H1 (cell line): Measurements from ENCODE around the gene SMIM8. TPM values are rescaled to one million over a fixed set of nuclear protein-coding genes. Genes with fewer than 3 reads are reported as not detected.

ENCODE experiments used
- CTCF ChIA-PET: fragments of 300-600 bp; sonication (Branson Sonifier 250); formaldehyde crosslinking; loops from one replicate; lab custom pipeline; 2021; ENCODE audit not compliant: partially characterized antibody; lab: Charles Lee
- POLR2A ChIA-PET: fragments of 300-600 bp; sonication (Branson Sonifier 250); formaldehyde crosslinking; loops from one replicate; lab custom pipeline; 2021; ENCODE audit warnings: inconsistent platforms; ENCODE audit not compliant: partially characterized antibody; lab: Charles Lee
- DNase-seq, 2 experiments: peaks; one replicate each; pipeline versions ENCODE4 v3.0.0 to v3.0.0-alpha.2; 2010 to 2022; ENCODE audit warnings: low spot score in 2 of 2, low read depth in 1 of 2, mixed read lengths in 1 of 2
- FAIRE-seq: peaks from 2 replicates; lab custom pipeline; 2011; peaks lifted over from hg19 to GRCh38; lab: Jason Lieb, UNC
- H2AFZ ChIP-seq: 2 replicates; pipeline ENCODE4 v1.8.1; 2012; ENCODE audit warnings: low read length, inconsistent platforms
- H2AK5ac ChIP-seq: 2 replicates; pipeline ENCODE4 v1.6.1; 2013; ENCODE audit warnings: low read depth, low read length
- H2BK120ac ChIP-seq: replicated peaks from 2 replicates; pipeline ENCODE3; 2013; ENCODE audit warnings: low read depth, low read length, inconsistent platforms
- H2BK12ac ChIP-seq: 2 replicates; pipeline ENCODE4 v1.6.1; 2013; ENCODE audit warnings: low read depth, low read length
- H2BK15ac ChIP-seq: 2 replicates; pipeline ENCODE4 v1.6.1; 2013; ENCODE audit warnings: low read length
- H2BK20ac ChIP-seq: 2 replicates; pipeline ENCODE4 v1.6.1; 2013; ENCODE audit warnings: low read length
- H2BK5ac ChIP-seq: 2 replicates; pipeline ENCODE4 v1.6.1; 2013; ENCODE audit warnings: low read depth, low read length
- H3K14ac ChIP-seq: 2 replicates; pipeline ENCODE4 v1.6.1; 2013; ENCODE audit warnings: inconsistent platforms; ENCODE audit not compliant: insufficient read length
- H3K18ac ChIP-seq: 2 replicates; pipeline ENCODE4 v1.6.1; 2013; ENCODE audit warnings: low read length; ENCODE audit errors: extremely low read depth
- H3K23ac ChIP-seq: 2 replicates; pipeline ENCODE4 v1.6.1; 2013; ENCODE audit warnings: inconsistent platforms; ENCODE audit not compliant: insufficient read length
- H3K23me2 ChIP-seq: 2 replicates; pipeline ENCODE4 v1.6.1; 2013; ENCODE audit warnings: low read depth, low read length
- H3K27ac ChIP-seq: 2 replicates; pipeline ENCODE4 v1.6.1; 2011; ENCODE audit warnings: low read depth, low read length, inconsistent platforms
- H3K27me3 ChIP-seq, 4 experiments: replicated peaks in 1 of 4; 1 replicate in 1 of 4; 2 replicates in 3 of 4; pipeline versions ENCODE4 v1.6.1 to v1.8.1; 2011 to 2013; ENCODE audit warnings: low read length in 3 of 4, mild to moderate bottlenecking in 3 of 4, inconsistent platforms in 2 of 4, mixed read lengths in 2 of 4, moderate library complexity in 1 of 4; ENCODE audit not compliant: control insufficient read depth in 3 of 4, insufficient read depth in 3 of 4; ENCODE audit errors: extremely low read depth in 1 of 4
- H3K36me3 ChIP-seq, 4 experiments: 2 replicates each; pipeline versions ENCODE4 v1.6.1 to v1.8.1; 2011 to 2013; ENCODE audit warnings: mild to moderate bottlenecking in 4 of 4, low read length in 3 of 4, moderate library complexity in 2 of 4, control low read depth in 1 of 4, inconsistent platforms in 1 of 4; ENCODE audit not compliant: insufficient read depth in 4 of 4, control insufficient read depth in 2 of 4
- H3K4ac ChIP-seq: replicated peaks from 2 replicates; pipeline ENCODE3; 2013; ENCODE audit warnings: low read length, low read depth, mixed read lengths, inconsistent platforms; ENCODE audit not compliant: insufficient read length
- H3K4me1 ChIP-seq, 4 experiments: replicated peaks in 1 of 4; 1 replicate in 1 of 4; 2 replicates in 3 of 4; pipeline versions ENCODE4 v1.6.1 to v1.8.1; 2011 to 2013; ENCODE audit warnings: low read length in 3 of 4, inconsistent platforms in 2 of 4, mixed read lengths in 1 of 4; ENCODE audit not compliant: insufficient read depth in 4 of 4, control insufficient read depth in 3 of 4
- H3K4me2 ChIP-seq, 2 experiments: 2 replicates each; pipeline versions ENCODE4 v1.6.1 to v1.8.1; 2011 to 2013; ENCODE audit warnings: low read depth in 2 of 2, low read length in 2 of 2, control low read depth in 1 of 2, inconsistent platforms in 1 of 2, mild to moderate bottlenecking in 1 of 2; ENCODE audit not compliant: insufficient read depth in 1 of 2
- H3K4me3 ChIP-seq, 4 experiments: fragments of 200-600, 300-600 bp in 1 of 4; sonication (generic), shearing (Covaris generic), sonication (Bioruptor Twin) in 1 of 4; 2 replicates each; pipeline versions ENCODE4 v1.5.1 to v1.8.1; 2011 to 2016; ENCODE audit warnings: low read length in 4 of 4, low read depth in 3 of 4, control low read depth in 2 of 4, inconsistent platforms in 2 of 4, mild to moderate bottlenecking in 2 of 4, mixed read lengths in 1 of 4, moderate library complexity in 1 of 4; ENCODE audit not compliant: insufficient read depth in 2 of 4; ENCODE audit errors: extremely low read depth in 1 of 4
- H3K56ac ChIP-seq: replicated peaks from 2 replicates; pipeline ENCODE3; 2013; ENCODE audit warnings: low read depth, mild to moderate bottlenecking, mixed read lengths, low read length, inconsistent platforms; ENCODE audit not compliant: insufficient read length
- H3K79me1 ChIP-seq: 2 replicates; pipeline ENCODE4 v1.6.1; 2013; ENCODE audit warnings: low read depth, low read length, control low read depth
- H3K79me2 ChIP-seq, 2 experiments: 2 replicates each; pipeline versions ENCODE4 v1.6.1 to v1.8.1; 2012 to 2013; ENCODE audit warnings: low read length in 2 of 2, mild to moderate bottlenecking in 2 of 2, inconsistent platforms in 1 of 2; ENCODE audit not compliant: insufficient read depth in 2 of 2, control insufficient read depth in 1 of 2
- H3K9ac ChIP-seq, 4 experiments: replicated peaks in 1 of 4; 1 replicate in 1 of 4; 2 replicates in 3 of 4; pipeline versions ENCODE4 v1.6.1 to v1.8.1; 2011 to 2013; ENCODE audit warnings: low read depth in 3 of 4, low read length in 3 of 4, control low read depth in 2 of 4, mild to moderate bottlenecking in 2 of 4, moderate library complexity in 2 of 4, inconsistent platforms in 1 of 4; ENCODE audit errors: extremely low read depth in 1 of 4
- H3K9me3 ChIP-seq, 2 experiments: 2 replicates each; pipeline versions ENCODE4 v1.6.1 to v1.8.1; 2012 to 2013; ENCODE audit warnings: mild to moderate bottlenecking in 2 of 2, moderate library complexity in 2 of 2, control low read depth in 1 of 2, inconsistent platforms in 1 of 2, low read depth in 1 of 2, low read length in 1 of 2, mixed read lengths in 1 of 2; ENCODE audit not compliant: insufficient read depth in 2 of 2
- H4K20me1 ChIP-seq, 2 experiments: replicated peaks in 1 of 2; 2 replicates each; pipeline versions ENCODE3 to v1.8.1; 2011 to 2013; ENCODE audit warnings: inconsistent platforms in 2 of 2, low read length in 2 of 2, mild to moderate bottlenecking in 1 of 2; ENCODE audit not compliant: insufficient read depth in 2 of 2, control insufficient read depth in 1 of 2
- H4K5ac ChIP-seq: 2 replicates; pipeline ENCODE4 v1.6.1; 2013; ENCODE audit warnings: low read length, low read depth, mixed read lengths, inconsistent platforms; ENCODE audit not compliant: insufficient read length
- H4K8ac ChIP-seq: 2 replicates; pipeline ENCODE4 v1.8.0; 2013; ENCODE audit warnings: mild to moderate bottlenecking, moderate library complexity, low read length, inconsistent platforms; ENCODE audit not compliant: insufficient read depth; ENCODE audit errors: extremely low read depth
- H4K91ac ChIP-seq: replicated peaks from 2 replicates; pipeline ENCODE3; 2013; ENCODE audit warnings: low read length, mixed read lengths, inconsistent platforms; ENCODE audit not compliant: insufficient read length
- CEBPB ChIP-seq: IDR thresholded peaks from 2 replicates; pipeline ENCODE4 v1.6.1; 2012; ENCODE audit warnings: low read depth, low read length
- EP300 ChIP-seq, 2 experiments: IDR thresholded peaks; 1 replicate in 1 of 2; 2 replicates in 1 of 2; pipeline ENCODE4 v1.6.1; 2011 to 2012; ENCODE audit warnings: low read depth in 2 of 2, low read length in 2 of 2, mild to moderate bottlenecking in 2 of 2, borderline replicate concordance in 1 of 2, inconsistent platforms in 1 of 2, moderate library complexity in 1 of 2
- JUN ChIP-seq: IDR thresholded peaks from 2 replicates; pipeline ENCODE4 v1.6.1; 2011; ENCODE audit warnings: low read depth, mild to moderate bottlenecking, improper control_type of control experiment, low read length
- POU5F1 ChIP-seq: IDR thresholded peaks from 2 replicates; pipeline ENCODE4 v1.6.1; 2011; ENCODE audit warnings: low read depth, mild to moderate bottlenecking, low read length, moderate library complexity
- SIN3A ChIP-seq, 2 experiments: IDR thresholded peaks in 1 of 2; conservative IDR thresholded peaks in 1 of 2; 2 replicates each; pipeline ENCODE4 v1.6.1; 2011 to 2012; ENCODE audit warnings: low read length in 2 of 2, improper control_type of control experiment in 1 of 2, low read depth in 1 of 2, mild to moderate bottlenecking in 1 of 2
- SP2 ChIP-seq: IDR thresholded peaks from 2 replicates; pipeline ENCODE4 v1.6.1; 2012; ENCODE audit warnings: mild to moderate bottlenecking, low read length, inconsistent platforms
- SRF ChIP-seq: IDR thresholded peaks from 2 replicates; pipeline ENCODE4 v1.6.1; 2011; ENCODE audit warnings: mild to moderate bottlenecking, low read depth, low read length, moderate library complexity
- WGBS, 2 experiments: shearing (Covaris generic) in 1 of 2; methylation state at CpG; one replicate each; pipeline versions ENCODE4 v1.1.6 to v1.1.7; 2013 to 2015; ENCODE audit warnings: low lambda C conversion rate in 2 of 2, mixed read lengths in 2 of 2, inconsistent platforms in 1 of 2, low coverage in 1 of 2, missing lambda C conversion rate in 1 of 2; ENCODE audit not compliant: insufficient replicate concordance in 2 of 2, insufficient coverage in 1 of 2, insufficient read length in 1 of 2; ENCODE audit errors: extremely low coverage in 1 of 2, missing lambda C conversion rate in 1 of 2; 5-methylcytosine and 5-hydroxymethylcytosine counted together
- polyA plus RNA-seq, 7 experiments: library from polyadenylated mRNA; depleted of rRNA in 3 of 7; stranded (reverse) in 5 of 7; unstranded in 2 of 7; fragments of >200 nt in 5 of 7; fragments of 200-250 nt in 2 of 7; gene quantifications; 1 replicate in 5 of 7; 2 replicates in 1 of 7; 4 replicates in 1 of 7; pipeline versions ENCODE4 v1.2.1 to v1.2.3, GENCODE V29; 2011 to 2013; ENCODE audit warnings: missing spikeins in 2 of 7, mixed read lengths in 2 of 7
- total RNA-seq: library from RNA; stranded (reverse); fragmentation: NEBNext Ultra II Directional; extraction: Animal tissue kit (Norgen Biotek cat#: 25700); gene quantifications from 2 replicates; pipeline ENCODE4 v1.2.1, GENCODE V29; 2021

Gene SMIM8
- total and polyA plus RNA-seq, 2 of the 8 experiments (the other 6 are each of a cell fraction or from before 2014, with no cell fraction given) = 3.0 to 10.7 TPM

- Histone ChIP-seq H4K5ac (no peak overlapping the region), H2AK5ac (no peak overlapping the region), H3K79me2 (no peaks in the 10 kb centered on the region), H2BK12ac (no peak overlapping the region), H3K4me1 (no peaks in the 10 kb centered on the region), H2AFZ (no peak overlapping the region), H3K4ac (no peak overlapping the region), H4K8ac (no peak overlapping the region), H3K27ac (no peak overlapping the region), H2BK5ac (no peak overlapping the region), H3K23ac (no peak overlapping the region), H3K36me3 (no peaks in the 10 kb centered on the region), H3K9ac (no peak overlapping the region), H2BK15ac (no peak overlapping the region), H3K23me2 (no peaks in the 10 kb centered on the region), H3K4me2 (no peak overlapping the region), H3K79me1 (no peaks in the 10 kb centered on the region), H3K56ac (no peak overlapping the region), H4K20me1 (no peaks in the 10 kb centered on the region), H3K14ac (no peak overlapping the region), H3K27me3 (no peaks in the 10 kb centered on the region), H4K91ac (no peak overlapping the region), H3K18ac (no peak overlapping the region), H2BK20ac (no peak overlapping the region), H2BK120ac (no peak overlapping the region), H3K9me3 (peaks cover 19 to 22% of the 10 kb centered on the region in 2 experiments; a peak in 3 of 4 replicates), H3K4me3 (no peak overlapping the region)
- 90% methylated on average over 4 of the region's 4 CpGs; no CpG with 5 or more reads in 1 of the 2 experiments for WGBS, 2 experiments
- DNase-seq = no peak
- FAIRE-seq = no peak
- ChIA-PET CTCF (interaction anchor here (0.6 kb wide), 1 partner anchor 34 kb away, joined by 3 read pairs; no protein-coding TSS in a partner anchor), POLR2A (no interaction called here)
- TF ChIP-seq SIN3A (conservative IDR thresholded peaks at IDR 0.05 in 1 of 2, IDR thresholded peaks at IDR 0.05 in 1 of 2; ENCODE audit: low read depth in 1 of 2, low read length in 2 of 2) (no peak), CEBPB (no peak), SRF (no peak), SP2 (no peak), JUN (no peak), POU5F1 (no peak), EP300 (IDR thresholded peaks at IDR 0.05; ENCODE audit: borderline replicate concordance in 1 of 2, low read depth in 2 of 2, low read length in 2 of 2) (no peak)
Observed at GRCh38 chr6:87366072-87366827, 43.9 kb downstream of the SMIM8 start.
